ENCODE data around the gene SLC12A5.
"Not testable (repeated sequence)": the region's sequence is repeated elsewhere in the genome, so short reads cannot be mapped to it uniquely, and the experiment has no call there.

DNA sequence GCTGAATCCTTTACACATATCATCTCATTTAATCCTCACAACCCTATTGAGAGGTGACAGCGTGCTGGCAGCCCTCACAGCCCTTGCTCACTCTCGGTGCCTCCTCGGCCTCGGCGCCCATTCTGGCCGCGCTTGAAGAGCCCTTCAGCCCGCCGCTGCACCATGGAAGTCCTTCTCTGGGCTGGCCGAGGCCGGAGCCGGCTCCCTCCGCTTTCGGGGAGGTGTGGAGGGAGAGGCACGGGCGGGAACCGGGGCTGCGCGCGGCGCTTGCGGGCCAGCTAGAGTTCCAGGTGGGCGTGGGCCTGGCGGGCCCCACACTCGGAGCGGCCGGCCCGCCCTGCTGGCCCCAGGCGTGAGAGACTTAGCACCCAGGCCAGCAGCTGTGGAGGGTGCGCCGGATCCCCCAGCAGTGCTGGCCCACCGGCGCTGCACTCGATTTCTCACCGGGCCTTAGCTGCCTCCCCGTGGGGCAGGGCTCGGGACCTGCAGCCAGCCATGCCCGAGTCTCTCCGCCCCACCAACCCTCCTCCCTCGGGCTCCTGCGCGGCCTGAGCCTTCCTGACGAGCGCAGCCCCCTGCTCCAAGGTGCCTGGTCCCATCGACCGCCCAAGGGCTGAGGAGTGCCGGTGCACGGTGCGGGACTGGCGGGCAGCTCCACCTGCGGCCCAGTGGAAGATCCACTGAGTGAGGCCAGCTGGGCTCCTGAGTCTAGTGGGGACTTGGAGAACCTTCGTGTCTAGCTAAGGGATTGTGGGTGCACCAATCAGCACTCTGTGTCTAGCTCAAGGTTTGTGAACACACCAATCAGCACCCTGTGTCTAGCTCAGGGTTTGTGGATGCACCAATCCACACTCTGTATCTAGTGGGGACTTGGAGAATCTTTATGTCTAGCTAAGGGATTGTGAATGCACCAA lies 62.9 kb downstream of the SLC12A5 start:
- TF ChIP-seq POLR2A (IDR thresholded peaks at IDR 0.05; ENCODE audit: low read length); ZFP36 (IDR thresholded peaks at IDR 0.05; ENCODE audit: borderline replicate concordance, partially characterized antibody); FOSL2 (IDR thresholded peaks at IDR 0.05); FOSL2 (CRISPR knock-in tag; IDR thresholded peaks at IDR 0.05); SMC3 (IDR thresholded peaks at IDR 0.05); HDAC2 (IDR thresholded peaks at IDR 0.05); CEBPB (IDR thresholded peaks at IDR 0.05); CHD4 (IDR thresholded peaks at IDR 0.05; ENCODE audit: borderline replicate concordance); CHD2 (IDR thresholded peaks at IDR 0.05; ENCODE audit: low read length, partially characterized antibody): not testable (repeated sequence)
- TF ChIP-seq, protein P1, sequence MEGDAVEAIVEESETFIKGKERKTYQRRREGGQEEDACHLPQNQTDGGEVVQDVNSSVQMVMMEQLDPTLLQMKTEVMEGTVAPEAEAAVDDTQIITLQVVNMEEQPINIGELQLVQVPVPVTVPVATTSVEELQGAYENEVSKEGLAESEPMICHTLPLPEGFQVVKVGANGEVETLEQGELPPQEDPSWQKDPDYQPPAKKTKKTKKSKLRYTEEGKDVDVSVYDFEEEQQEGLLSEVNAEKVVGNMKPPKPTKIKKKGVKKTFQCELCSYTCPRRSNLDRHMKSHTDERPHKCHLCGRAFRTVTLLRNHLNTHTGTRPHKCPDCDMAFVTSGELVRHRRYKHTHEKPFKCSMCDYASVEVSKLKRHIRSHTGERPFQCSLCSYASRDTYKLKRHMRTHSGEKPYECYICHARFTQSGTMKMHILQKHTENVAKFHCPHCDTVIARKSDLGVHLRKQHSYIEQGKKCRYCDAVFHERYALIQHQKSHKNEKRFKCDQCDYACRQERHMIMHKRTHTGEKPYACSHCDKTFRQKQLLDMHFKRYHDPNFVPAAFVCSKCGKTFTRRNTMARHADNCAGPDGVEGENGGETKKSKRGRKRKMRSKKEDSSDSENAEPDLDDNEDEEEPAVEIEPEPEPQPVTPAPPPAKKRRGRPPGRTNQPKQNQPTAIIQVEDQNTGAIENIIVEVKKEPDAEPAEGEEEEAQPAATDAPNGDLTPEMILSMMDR (IDR thresholded peaks at IDR 0.05), result not testable (repeated sequence)
